ENCODE results near the gene GBP6. TPM values are rescaled to one million over a fixed set of nuclear protein-coding genes. Genes with fewer than 3 reads are reported as not detected.
"Not testable (repeated sequence)": the region's sequence is repeated elsewhere in the genome, so short reads cannot be mapped to it uniquely, and the experiment has no call there.

GBP6 gene
- total and polyA plus RNA-seq, 8 donors = 0.26 to 1.3 (median 0.69) TPM

DNA sequence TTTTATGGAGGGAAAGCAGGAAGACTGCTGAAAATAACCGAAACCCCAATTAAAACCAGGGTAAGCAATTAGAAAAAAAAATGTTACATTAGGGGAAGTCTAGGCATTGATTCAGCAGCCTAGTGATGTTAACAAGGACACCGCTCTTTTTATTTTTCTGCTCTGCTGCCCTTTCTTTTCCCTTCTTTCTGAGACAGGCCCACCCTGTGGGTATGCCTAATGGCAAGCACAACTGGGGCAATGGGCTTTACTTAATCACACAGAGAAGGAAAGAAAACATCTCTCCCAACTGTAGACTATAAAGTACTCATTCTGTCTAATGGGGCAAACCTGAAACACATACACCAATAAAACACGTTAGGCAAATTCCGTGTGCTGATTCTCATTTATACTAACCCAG lies 69.6 kb downstream of the GBP6 start:
- peaks cover 0 to 15% of the 10 kb centered on the region in 2 donors for H3K9me3 ChIP-seq
- intact Hi-C loops (cut with DNase I) = no loop called here
- no peaks in the 10 kb centered on the region for H3K36me3 ChIP-seq
- H3K27ac ChIP-seq = no peak overlapping the region
- H3K4me3 ChIP-seq = no peak overlapping the region
- no peaks in the 10 kb centered on the region for H3K4me1 ChIP-seq
- ATAC-seq (no peak), DNase-seq (no peak)
- H3K27me3 ChIP-seq = no peaks in the 10 kb centered on the region
- no peak for TF ChIP-seq CTCF (IDR thresholded peaks at IDR 0.05)

DNA sequence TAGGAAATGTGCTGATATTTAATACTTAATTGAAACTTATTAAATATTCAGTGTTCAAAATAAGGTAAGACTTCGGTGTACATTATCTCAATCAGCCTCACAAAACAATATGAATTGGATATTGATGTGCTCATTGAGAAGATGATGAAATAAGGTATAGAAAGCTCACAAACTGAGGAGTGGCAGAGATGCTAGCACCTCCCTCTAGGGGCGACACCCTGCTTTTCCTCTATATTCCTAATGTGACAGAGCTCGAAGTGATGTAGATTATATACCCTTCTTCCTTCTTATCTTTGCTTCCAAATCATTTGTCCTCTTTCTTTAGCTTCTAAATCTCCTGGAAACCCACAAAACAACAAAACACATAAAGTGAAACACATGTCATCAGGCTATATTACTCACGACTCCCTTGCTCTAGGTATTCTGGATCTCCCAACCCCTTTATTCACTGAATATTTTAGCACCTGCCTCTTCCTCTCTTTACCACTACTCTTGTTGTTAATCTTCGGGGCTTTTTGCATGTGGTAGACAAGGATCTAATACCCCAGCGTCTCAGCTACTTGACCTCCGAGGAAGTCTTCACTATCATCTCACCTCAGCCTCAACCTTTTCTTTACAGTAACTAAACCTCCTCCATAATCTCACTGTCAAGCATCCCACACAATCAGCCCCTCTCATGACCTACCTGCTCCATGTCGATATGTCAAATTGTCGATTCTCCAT lies 70.4 kb downstream of the GBP6 start:
- intact Hi-C loops (cut with DNase I); ATAC-seq; H3K4me3 ChIP-seq; H3K4me1 ChIP-seq; H3K27ac ChIP-seq; DNase-seq; H3K36me3 ChIP-seq; H3K27me3 ChIP-seq: not testable (repeated sequence)
- peaks cover 0 to 23% of the 10 kb centered on the region in 2 donors for H3K9me3 ChIP-seq

Other genes with a start within 250 kb of the GBP6 start
- 10 to 100 TPM; 36.3 to 67.2 TPM for gene GBP2, start 237.9 kb upstream of the GBP6 start, total RNA-seq
- 1 to 10 TPM; 2.8 to 7.1 (median 4.1) TPM for gene GBP2, start 237.9 kb upstream of the GBP6 start, polyA plus RNA-seq (ENCODE audit: insufficient read length in 6 of 6)
- under 1 TPM in 1 of 2 donors, not detected in 1; 0.09 TPM for gene GBP7, start 188.1 kb upstream of the GBP6 start, total RNA-seq
- gene GBP7, start 188.1 kb upstream of the GBP6 start, polyA plus RNA-seq (ENCODE audit: insufficient read length in 6 of 6) = under 1 TPM; 0.09 to 0.39 (median 0.19) TPM
- 10 to 100 TPM; 13.4 to 30.3 TPM for gene GBP4, start 165.1 kb upstream of the GBP6 start, total RNA-seq
- 10 to 100 TPM; 12.9 to 25.1 (median 19.5) TPM for gene GBP4, start 165.1 kb upstream of the GBP6 start, polyA plus RNA-seq (ENCODE audit: insufficient read length in 6 of 6)
- gene GBP5, start 91.2 kb upstream of the GBP6 start, total RNA-seq = 10 to 100 TPM in 1 of 2 donors, 1 to 10 TPM in 1; 3.0 to 17.4 TPM
- gene GBP5, start 91.2 kb upstream of the GBP6 start, polyA plus RNA-seq (ENCODE audit: insufficient read length in 6 of 6) = 1 to 10 TPM in 5 of 6 donors, under 1 TPM in 1; 0.55 to 1.8 (median 1.3) TPM
- 10 to 100 TPM; 20.9 to 22.5 TPM for gene LRRC8B, start 160.8 kb downstream of the GBP6 start, total RNA-seq
- gene LRRC8B, start 160.8 kb downstream of the GBP6 start, polyA plus RNA-seq (ENCODE audit: insufficient read length in 6 of 6) = 10 to 100 TPM in 5 of 6 donors, 1 to 10 TPM in 1; 8.9 to 11.2 (median 10.3) TPM

Data from left lung (tissue), 10 donors.